Upper lobe of right lung (tissue), 1 donor: Measurements from ENCODE around the gene GLOD4. TPM values are rescaled to one million over a fixed set of nuclear protein-coding genes. Genes with fewer than 3 reads are reported as not detected.

Experiments used
- ATAC-seq: fragments of 200-7000 bp; cut with Tn5 transposase; one replicate; pipeline ENCODE4 v1.9.1; 2020; ENCODE audit warnings: mild to moderate bottlenecking, moderate library complexity
- DNase-seq: peaks from one replicate; pipeline ENCODE4 v3.0.0-alpha.2; 2020
- H3K27ac ChIP-seq: fragments of 200-600 bp; one replicate; pipeline ENCODE4 v1.8.0; 2022
- H3K27me3 ChIP-seq: fragments of 200-600 bp; one replicate; pipeline ENCODE4 v1.8.0; 2022; ENCODE audit warnings: mild to moderate bottlenecking
- H3K36me3 ChIP-seq: fragments of 200-600 bp; one replicate; pipeline ENCODE4 v1.8.0; 2022
- H3K4me1 ChIP-seq: fragments of 200-600 bp; one replicate; pipeline ENCODE4 v1.8.0; 2022
- H3K4me3 ChIP-seq: fragments of 200-600 bp; one replicate; pipeline ENCODE4 v1.8.0; 2022; ENCODE audit warnings: mild to moderate bottlenecking
- H3K9me3 ChIP-seq: fragments of 200-600 bp; one replicate; pipeline ENCODE4 v1.8.0; 2022
- intact Hi-C: fragments of 100-400 bp; cut with DNase I; formaldehyde crosslinking; loops from one replicate; pipeline ENCODE4 v1.11.0; 2022
- total RNA-seq: library from RNA; stranded (reverse); fragmentation: NEBNext Ultra II Directional; extraction: Animal tissue kit (Norgen Biotek cat#: 25700); gene quantifications from one replicate; pipeline ENCODE4 v1.2.1, GENCODE V29; 2021
- TF ChIP-seq, protein P1 (sequence below): fragments of 200-600 bp; IDR thresholded peaks from one replicate; pipeline ENCODE4 v1.8.0; 2022; ENCODE audit warnings: antibody characterized with exemption
- donor health status: DM: no; HTN: yes; CAD: no; lungs with severe emphysema.

The GLOD4 gene
- total RNA-seq, 1 donor from 2014 or later, result 55.5 TPM

DNA sequence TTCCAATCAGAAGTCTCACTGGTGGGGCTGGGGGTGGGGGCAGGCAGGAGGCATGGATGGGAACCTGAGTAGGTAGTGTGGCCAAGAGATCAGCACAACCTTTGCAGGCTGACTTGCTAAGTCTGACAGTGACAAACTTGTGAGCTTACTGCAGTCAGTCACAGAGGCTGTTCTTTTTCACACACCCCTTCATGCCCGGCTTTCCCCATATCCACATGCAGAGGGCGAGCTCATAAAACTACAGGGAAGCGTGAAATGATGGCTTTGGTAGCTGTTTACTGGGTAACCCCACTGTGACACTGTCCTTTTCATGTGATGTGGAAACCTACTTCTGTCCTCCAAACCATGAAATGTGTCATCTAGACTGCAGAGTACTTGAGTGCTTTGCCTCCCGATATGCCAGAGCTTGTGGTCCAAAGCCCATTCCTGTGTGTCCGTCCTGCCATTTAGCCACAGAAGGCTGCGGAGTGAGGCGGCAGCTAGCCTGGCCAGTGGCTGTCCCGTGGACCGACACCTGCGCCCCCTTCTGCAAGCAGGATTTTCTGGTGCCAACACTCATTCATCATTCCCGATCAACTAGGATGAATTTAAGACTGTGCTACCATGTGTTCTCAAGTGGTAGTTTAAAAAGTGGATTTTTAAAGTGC, 39.8 kb downstream of the GLOD4 start:
- DNase-seq, result no peak
- H3K4me3 ChIP-seq, result no peak overlapping the region
- no peaks in the 10 kb centered on the region for H3K9me3 ChIP-seq

DNA sequence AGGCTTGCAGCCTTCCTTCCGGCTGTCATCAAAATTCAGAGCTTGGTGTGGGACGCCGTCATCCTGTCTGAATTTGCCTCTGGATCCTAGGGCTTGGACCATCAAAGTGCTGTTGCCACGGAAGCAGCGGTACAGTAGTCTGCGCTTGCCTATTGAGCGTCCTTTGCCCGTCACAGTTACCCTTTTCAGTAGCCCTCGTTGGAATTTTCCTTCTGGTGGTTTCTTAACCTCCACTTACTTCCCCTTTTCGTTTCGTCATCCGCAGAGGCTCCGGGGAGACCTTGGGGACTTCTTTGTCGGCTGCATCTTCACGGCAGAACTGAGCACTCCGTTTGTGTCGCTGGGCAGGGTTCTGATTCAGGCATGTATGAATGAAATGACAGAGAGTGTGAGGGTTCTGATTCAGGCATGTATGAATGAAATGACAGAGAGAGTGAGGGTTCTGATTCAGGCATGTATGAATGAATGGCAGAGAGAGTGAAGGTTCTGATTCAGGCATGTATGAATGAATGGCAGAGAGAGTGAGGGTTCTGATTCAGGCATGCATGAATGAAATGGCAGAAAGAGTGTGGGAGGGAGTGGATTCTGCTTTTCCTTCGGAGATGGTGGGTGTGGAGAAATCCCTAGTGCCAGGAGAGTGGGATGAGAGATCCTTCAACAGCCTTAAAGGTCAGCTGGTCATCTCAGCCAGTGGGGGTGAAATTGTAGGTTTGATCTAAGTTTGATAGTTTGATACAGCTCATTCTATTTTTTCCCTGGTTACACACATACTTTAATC, 41.7 kb downstream of the GLOD4 start:
- Histone ChIP-seq H3K9me3 (no peaks in the 10 kb centered on the region), H3K36me3 (peaks cover 43% of the 10 kb centered on the region), H3K27me3 (no peaks in the 10 kb centered on the region), H3K27ac (no peak overlapping the region), H3K4me3 (no peak overlapping the region), H3K4me1 (no peaks in the 10 kb centered on the region)
- peak; percentile 81 for ATAC-seq
- DNase-seq, result no peak
- TF ChIP-seq, protein P1, sequence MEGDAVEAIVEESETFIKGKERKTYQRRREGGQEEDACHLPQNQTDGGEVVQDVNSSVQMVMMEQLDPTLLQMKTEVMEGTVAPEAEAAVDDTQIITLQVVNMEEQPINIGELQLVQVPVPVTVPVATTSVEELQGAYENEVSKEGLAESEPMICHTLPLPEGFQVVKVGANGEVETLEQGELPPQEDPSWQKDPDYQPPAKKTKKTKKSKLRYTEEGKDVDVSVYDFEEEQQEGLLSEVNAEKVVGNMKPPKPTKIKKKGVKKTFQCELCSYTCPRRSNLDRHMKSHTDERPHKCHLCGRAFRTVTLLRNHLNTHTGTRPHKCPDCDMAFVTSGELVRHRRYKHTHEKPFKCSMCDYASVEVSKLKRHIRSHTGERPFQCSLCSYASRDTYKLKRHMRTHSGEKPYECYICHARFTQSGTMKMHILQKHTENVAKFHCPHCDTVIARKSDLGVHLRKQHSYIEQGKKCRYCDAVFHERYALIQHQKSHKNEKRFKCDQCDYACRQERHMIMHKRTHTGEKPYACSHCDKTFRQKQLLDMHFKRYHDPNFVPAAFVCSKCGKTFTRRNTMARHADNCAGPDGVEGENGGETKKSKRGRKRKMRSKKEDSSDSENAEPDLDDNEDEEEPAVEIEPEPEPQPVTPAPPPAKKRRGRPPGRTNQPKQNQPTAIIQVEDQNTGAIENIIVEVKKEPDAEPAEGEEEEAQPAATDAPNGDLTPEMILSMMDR, result no peak
- intact Hi-C loops, result no loop called here

More for the DNA sequence above, 39.8 kb downstream of the GLOD4 start:
- TF ChIP-seq, protein P1, result no peak
- Histone ChIP-seq H3K36me3 (peaks cover 59% of the 10 kb centered on the region), H3K4me1 (no peaks in the 10 kb centered on the region), H3K27ac (no peak overlapping the region), H3K27me3 (no peaks in the 10 kb centered on the region)
- intact Hi-C loops, result no loop called here
- ATAC-seq, result no peak

DNA sequence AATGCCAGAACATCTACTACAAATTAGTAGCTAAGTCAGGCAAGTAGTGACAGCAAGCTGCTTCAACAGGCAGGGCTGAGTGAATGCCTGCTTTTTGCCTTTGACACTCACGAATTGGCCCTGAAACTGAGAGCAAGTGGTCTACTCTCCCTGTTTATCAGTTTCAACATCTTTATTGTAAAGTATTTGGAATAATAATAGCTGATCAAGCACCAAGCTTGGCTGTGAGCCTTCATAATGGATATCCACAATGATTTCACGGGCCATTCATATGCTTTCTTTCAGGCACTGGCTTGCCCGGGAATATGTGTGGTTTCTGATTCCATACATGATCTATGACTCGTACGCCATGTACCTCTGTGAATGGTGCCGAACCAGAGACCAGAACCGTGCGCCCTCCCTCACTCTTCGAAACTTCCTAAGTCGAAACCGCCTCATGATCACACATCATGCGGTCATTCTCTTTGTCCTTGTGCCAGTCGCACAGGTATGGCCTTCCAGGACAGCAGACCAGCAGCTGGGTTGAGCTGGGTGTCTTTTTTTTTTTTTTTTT, 44.4 kb downstream of the GLOD4 start:
- no peak overlapping the region for H3K4me3 ChIP-seq
- no peak for DNase-seq
- H3K9me3 ChIP-seq, result no peaks in the 10 kb centered on the region
- ATAC-seq, result no peak
- no peak overlapping the region for H3K27ac ChIP-seq
- no peaks in the 10 kb centered on the region for H3K4me1 ChIP-seq
- TF ChIP-seq, protein P1, result no peak
- H3K36me3 ChIP-seq, result peaks cover 18% of the 10 kb centered on the region
- no peaks in the 10 kb centered on the region for H3K27me3 ChIP-seq
- intact Hi-C loops, result no loop called here

DNA sequence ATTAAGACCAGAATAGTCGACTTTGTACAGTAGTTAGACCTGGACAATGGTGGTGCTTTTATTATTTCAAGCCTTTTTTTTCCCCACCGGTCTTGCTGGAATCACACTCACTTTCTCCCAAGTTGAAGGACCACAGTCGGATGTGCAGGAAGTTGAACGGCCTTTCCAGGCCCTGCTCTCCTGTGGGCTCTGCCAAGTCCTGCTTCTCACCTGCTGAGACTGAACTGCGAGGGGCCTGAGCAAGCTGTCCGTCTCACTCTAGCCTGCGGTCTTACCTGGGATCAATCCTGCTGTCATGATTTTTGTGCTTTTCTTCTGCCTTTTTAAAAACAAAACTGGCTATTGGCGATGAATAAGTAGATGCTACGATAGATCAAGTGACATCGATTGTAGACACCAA, 48.3 kb downstream of the GLOD4 start:
- no peak overlapping the region for H3K27ac ChIP-seq
- H3K4me3 ChIP-seq, result peak overlapping the region; percentile 82
- DNase-seq, result no peak
- intact Hi-C loops, result no loop called here
- H3K9me3 ChIP-seq, result no peaks in the 10 kb centered on the region
- peaks cover 5% of the 10 kb centered on the region for H3K4me1 ChIP-seq
- H3K27me3 ChIP-seq, result no peaks in the 10 kb centered on the region
- H3K36me3 ChIP-seq, result no peaks in the 10 kb centered on the region
- TF ChIP-seq, protein P1, result no peak
- ATAC-seq, result no peak

DNA sequence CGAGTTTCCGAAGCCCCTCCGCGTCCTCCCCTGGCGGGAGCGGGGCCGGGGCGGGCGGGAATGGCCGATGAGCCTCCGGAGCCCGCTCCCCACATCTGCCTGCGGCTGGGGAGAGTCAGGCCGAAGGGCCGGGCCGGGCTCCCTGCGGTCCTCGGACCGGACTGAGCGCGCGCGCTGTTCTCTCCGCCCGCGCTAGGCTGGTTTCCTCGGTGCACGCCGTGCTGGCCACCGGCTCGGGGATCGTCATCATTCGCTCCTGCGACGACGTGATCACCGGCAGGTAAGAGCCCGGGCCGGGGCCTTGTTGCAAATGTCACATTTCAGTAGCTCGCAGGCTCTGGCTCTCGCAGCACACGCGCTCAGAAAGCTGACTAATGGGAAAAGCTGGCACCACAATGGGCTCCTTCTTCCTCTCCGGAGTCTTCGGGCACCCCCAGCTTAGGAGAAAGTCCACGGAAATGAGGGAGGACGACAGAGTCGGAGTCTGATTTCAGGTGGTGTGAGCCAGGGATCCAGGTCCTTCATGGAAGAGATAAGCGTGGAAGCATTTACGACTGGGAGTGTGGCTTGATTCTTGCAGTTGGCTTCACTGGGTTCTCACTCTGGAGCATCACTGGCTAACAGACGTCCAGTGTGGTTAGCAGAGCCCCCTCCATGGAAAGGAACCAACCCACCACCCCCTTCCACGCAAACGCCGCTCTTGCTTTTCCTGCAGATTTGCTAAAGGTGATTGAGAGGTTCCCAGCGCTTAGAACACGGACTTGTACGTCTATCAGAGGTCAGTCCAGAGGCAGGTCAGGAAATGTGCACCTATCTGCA, 49.0 kb downstream of the GLOD4 start:
- DNase-seq, result peak; percentile 77
- ATAC-seq, result peak; percentile 68
- H3K4me1 ChIP-seq, result peaks cover 5% of the 10 kb centered on the region
- no peaks in the 10 kb centered on the region for H3K36me3 ChIP-seq
- H3K27ac ChIP-seq, result peak overlapping the region; percentile 56
- H3K27me3 ChIP-seq, result no peaks in the 10 kb centered on the region
- TF ChIP-seq, protein P1, result no peak
- H3K9me3 ChIP-seq, result no peaks in the 10 kb centered on the region
- H3K4me3 ChIP-seq, result peak overlapping the region; percentile 82
- intact Hi-C loops, result no loop called here
